Activated naive CD4-positive, alpha-beta T cell treated with anti-CD3 and anti-CD28 coated beads, Interleukin-2, amount 10 ng/mL, durations not matched to agents 7 days and 5 days (primary cell): Measurements from ENCODE around the gene DIP2B.

Experiments used
- CTCF ChIA-PET: fragments of 350-600 bp; sonication (Branson Sonifier 250); formaldehyde crosslinking; loops from one replicate; lab custom pipeline; 2021; ENCODE audit warnings: antibody characterized with exemption; lab: Charles Lee
- DNase-seq: peaks from one replicate; pipeline ENCODE4 v3.0.0-alpha.2; 2020
- H3K27ac Mint-ChIP-seq: one replicate; pipeline ENCODE4 v1.8.0; 2021; ENCODE audit warnings: mild to moderate bottlenecking, moderate library complexity, mixed read lengths
- H3K27me3 Mint-ChIP-seq: one replicate; pipeline ENCODE4 v1.8.0; 2021; ENCODE audit warnings: mild to moderate bottlenecking, mixed read lengths
- H3K36me3 Mint-ChIP-seq: one replicate; pipeline ENCODE4 v1.8.0; 2021; ENCODE audit warnings: mixed read lengths
- H3K4me1 Mint-ChIP-seq: one replicate; pipeline ENCODE4 v1.8.0; 2021; ENCODE audit warnings: mixed read lengths
- H3K4me3 Mint-ChIP-seq: one replicate; pipeline ENCODE4 v1.8.0; 2021; ENCODE audit warnings: mild to moderate bottlenecking, moderate library complexity, mixed read lengths
- H3K9me3 Mint-ChIP-seq: one replicate; pipeline ENCODE4 v1.8.0; 2021; ENCODE audit warnings: mixed read lengths

DIP2B gene

DNA sequence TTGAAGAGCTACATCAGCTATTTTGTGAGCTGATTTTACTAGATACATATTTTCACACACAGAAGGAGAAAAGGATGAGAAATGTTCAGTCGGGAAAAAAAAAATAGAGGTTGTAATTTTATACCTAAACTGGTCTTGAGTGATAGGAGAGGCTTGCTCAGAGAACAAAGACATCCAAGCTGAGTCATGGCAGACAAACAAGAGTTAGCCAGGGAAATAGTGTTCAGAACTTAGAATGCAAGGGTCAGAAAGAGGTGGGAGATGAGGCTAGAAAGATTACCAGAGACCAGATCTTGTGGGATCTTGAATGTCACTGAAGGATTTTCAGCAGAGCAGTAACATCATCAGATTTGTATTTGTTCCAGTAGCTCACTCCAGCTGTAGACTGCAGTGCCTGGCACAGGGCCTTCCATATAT, 137.3 kb downstream of the DIP2B start:
- Mint-ChIP-seq H3K9me3 (no peaks in the 10 kb centered on the region), H3K4me1 (peaks cover 37% of the 10 kb centered on the region), H3K4me3 (no peak overlapping the region), H3K27ac (no peak overlapping the region), H3K36me3 (peaks cover 15% of the 10 kb centered on the region), H3K27me3 (no peaks in the 10 kb centered on the region)
- CTCF ChIA-PET = interaction anchor here (6.6 kb wide), 1 partner anchor 135 kb away, joined by 115 read pairs; the partner anchor contains the start of gene DIP2B
- DNase-seq = no peak

DNA sequence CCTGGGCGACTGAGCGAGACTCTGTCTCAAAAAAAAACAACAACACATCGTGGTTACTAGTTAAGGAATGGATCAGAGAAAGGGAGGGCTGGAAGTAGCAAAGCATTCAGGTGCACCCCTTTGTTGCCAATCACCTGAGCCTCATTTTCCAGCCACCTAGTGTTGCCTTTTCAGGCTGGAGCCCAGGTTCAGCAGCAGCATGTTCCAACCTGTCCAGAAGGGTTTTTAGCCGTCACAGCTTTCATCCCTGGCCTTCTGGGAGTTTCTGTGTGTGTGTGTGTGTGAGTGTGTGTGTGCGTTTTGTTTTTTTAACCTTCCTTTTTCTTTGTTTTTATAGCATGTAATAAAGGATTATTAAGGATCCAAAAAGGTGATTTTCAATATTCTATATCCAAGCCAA, 138.0 kb downstream of the DIP2B start:
- CTCF ChIA-PET = interaction anchor here (0.7 to 6.6 kb wide), 2 partner anchors 136 to 555 kb away, joined by 3 to 115 read pairs; partner anchors contain the start of gene DIP2B

DNA sequence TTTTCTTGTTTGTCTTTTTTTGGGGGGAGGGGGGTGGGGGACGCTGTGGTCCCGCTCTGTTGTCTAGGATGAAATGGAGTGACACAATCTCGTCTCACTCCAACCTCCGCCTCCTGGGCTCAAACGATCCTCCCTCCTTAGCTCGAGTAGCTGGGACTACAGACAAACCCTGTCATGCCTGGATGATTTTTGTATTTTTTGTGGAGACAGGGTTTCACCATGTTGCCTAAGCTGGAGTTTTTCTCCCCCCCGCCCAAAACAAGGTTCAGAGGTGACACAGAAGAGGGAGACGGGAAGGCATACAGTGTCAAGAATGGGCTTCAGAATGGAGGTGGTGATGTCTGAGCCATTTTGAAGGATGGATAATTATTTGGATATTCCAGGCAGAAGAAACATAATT, 142.2 kb downstream of the DIP2B start:
- CTCF ChIA-PET = no interaction called here
- H3K36me3 Mint-ChIP-seq = peaks cover 7% of the 10 kb centered on the region
- no peak overlapping the region for H3K4me3 Mint-ChIP-seq

More for the DNA sequence above, 138.0 kb downstream of the DIP2B start:
- H3K9me3 Mint-ChIP-seq = no peaks in the 10 kb centered on the region
- H3K4me1 Mint-ChIP-seq = peaks cover 30% of the 10 kb centered on the region
- peaks cover 15% of the 10 kb centered on the region for H3K36me3 Mint-ChIP-seq
- DNase-seq = no peak
- H3K27me3 Mint-ChIP-seq = no peaks in the 10 kb centered on the region
- no peak overlapping the region for H3K27ac Mint-ChIP-seq
- H3K4me3 Mint-ChIP-seq = no peak overlapping the region

DNA sequence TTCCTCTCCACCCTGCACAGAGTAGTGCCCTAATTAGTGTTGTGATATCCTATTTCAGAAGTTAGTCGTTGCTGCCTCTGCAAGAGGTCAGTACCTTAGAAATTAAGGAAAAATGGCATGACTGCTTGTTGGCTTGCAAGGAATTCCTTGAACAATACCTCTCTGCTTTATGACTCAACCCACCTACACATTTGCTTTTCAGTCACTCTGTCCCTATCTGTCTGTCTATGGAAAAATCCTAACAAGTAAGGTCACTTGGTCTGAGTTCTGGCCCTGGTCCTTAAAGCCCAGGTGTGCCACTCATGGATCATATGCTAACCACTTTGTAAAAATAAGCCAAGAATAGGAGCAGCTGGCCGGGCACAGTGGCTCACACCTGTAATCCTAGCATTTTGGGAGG, 142.7 kb downstream of the DIP2B start:
- Mint-ChIP-seq H3K27me3 (no peaks in the 10 kb centered on the region), H3K27ac (no peak overlapping the region), H3K36me3 (peaks cover 4% of the 10 kb centered on the region), H3K4me1 (peaks cover 3% of the 10 kb centered on the region), H3K9me3 (no peaks in the 10 kb centered on the region), H3K4me3 (no peak overlapping the region)
- no peak for DNase-seq
- CTCF ChIA-PET = no interaction called here

More for the DNA sequence above, 142.2 kb downstream of the DIP2B start:
- Mint-ChIP-seq H3K9me3 (no peaks in the 10 kb centered on the region), H3K27ac (no peak overlapping the region), H3K4me1 (peaks cover 5% of the 10 kb centered on the region), H3K27me3 (no peaks in the 10 kb centered on the region)
- no peak for DNase-seq

DNA sequence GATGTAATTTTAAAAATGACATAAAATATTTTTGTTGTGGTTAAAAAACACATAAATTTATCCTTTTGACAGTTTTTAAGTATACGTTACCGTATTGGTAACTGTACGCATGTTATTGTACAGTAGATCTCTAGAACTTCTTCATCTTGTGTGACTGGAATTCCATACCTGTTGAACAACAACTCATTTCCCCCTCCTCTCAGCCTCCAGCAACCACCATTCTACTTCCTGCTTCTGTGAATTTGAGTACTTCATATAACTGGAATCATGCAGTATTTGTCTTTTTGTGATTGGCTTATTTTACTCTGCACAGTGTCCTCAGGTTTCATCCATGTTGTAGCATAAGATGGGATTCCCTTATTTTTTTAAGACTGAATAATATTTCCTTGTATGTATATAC, 145.5 kb downstream of the DIP2B start:
- Mint-ChIP-seq H3K27me3 (no peaks in the 10 kb centered on the region), H3K27ac (no peak overlapping the region), H3K9me3 (no peaks in the 10 kb centered on the region), H3K36me3 (peaks cover 1% of the 10 kb centered on the region), H3K4me1 (peaks cover 3% of the 10 kb centered on the region), H3K4me3 (no peak overlapping the region)
- CTCF ChIA-PET = no interaction called here
- DNase-seq = no peak

DNA sequence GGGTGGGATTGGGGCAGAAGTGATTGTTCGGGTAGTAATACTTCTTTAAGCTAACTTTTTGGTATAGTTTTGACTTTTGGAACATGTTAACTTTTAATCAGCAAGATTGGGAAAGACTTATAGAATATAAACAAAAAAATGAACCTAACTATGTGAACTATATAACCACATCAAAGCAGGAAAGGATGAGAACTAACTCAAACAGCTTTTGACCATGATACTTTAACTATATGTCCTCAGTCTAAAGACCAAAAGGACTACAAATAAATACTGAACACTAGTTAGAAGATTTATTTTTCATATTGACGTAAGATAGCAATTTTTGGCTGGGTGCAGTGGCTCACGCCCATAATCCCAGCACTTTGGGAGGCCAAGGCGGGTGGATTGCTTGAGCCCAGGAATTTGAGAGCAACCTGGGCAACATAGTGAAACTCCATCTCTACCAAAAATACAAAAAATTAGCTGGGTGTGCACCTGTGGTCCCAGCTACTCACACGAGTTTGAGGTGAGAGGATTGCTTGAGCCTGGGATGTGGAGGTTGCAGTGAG, 150.7 kb downstream of the DIP2B start:
- no peak overlapping the region for H3K4me3 Mint-ChIP-seq
- peaks cover 12% of the 10 kb centered on the region for H3K36me3 Mint-ChIP-seq
- DNase-seq = no peak
- peaks cover under 1% of the 10 kb centered on the region for H3K4me1 Mint-ChIP-seq
- CTCF ChIA-PET = interaction anchor here (1.3 kb wide), 1 partner anchor 11 kb away, joined by 3 read pairs; no protein-coding TSS in a partner anchor
- no peaks in the 10 kb centered on the region for H3K9me3 Mint-ChIP-seq
- no peak overlapping the region for H3K27ac Mint-ChIP-seq
- no peaks in the 10 kb centered on the region for H3K27me3 Mint-ChIP-seq

DNA sequence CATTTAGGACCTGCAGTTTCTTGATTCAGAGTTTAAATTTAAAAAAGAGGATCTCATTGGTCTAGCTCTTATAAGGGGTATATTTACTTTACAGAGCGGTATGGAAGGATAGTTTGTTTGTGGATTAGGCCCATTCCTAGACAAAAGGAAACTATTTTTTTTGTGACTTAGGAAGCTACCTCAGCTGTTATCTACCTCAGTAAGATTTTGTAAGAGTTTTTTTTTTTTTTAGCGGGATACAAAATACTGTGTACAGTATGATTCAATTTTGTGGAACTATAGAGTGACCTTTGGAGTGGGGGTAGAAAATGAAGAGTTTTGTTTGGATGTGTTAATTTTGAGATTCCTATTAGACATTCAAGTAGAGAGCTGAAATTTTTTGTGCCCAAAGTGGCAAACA, 154.5 kb downstream of the DIP2B start:
- Mint-ChIP-seq H3K36me3 (peaks cover 17% of the 10 kb centered on the region), H3K27ac (no peak overlapping the region), H3K4me1 (no peaks in the 10 kb centered on the region), H3K4me3 (no peak overlapping the region), H3K9me3 (no peaks in the 10 kb centered on the region), H3K27me3 (no peaks in the 10 kb centered on the region)
- DNase-seq = no peak
- CTCF ChIA-PET = no interaction called here

DNA sequence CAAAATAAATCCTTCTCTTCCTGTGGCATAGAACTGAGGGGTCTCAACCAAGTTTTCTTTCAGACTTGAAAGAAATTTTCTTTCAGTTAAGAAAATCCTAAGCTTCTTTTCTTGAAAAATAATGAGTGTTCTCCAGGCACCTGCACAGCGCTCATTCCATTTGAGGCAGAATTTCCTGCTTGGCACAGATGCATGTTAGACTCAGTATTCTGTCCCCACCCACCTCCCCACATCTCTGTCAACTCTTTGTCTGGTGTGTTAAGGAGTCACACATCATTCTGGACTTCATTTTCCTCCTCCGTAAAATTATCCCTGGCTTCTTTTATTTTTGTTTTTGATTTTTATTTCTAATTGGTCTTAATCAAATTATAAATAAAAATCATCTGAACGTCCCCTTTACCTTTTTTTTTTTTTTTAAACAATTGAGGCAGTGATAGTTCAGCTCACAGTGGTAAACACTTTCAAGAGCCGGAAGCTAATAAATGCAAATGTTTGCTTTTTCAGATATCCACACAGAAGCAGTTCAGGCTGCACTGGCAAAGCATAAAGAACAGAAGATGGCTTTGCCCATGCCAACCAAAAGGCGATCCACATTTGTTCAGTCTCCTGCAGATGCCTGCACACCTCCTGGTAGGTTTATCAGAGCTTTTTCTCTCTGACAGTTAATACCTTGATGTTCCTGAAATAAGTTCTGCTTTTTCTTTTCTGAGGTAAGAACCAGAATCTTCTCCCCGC, 155.1 kb downstream of the DIP2B start:
- Mint-ChIP-seq H3K9me3 (no peaks in the 10 kb centered on the region), H3K27me3 (no peaks in the 10 kb centered on the region), H3K4me3 (no peak overlapping the region), H3K36me3 (peaks cover 17% of the 10 kb centered on the region), H3K4me1 (no peaks in the 10 kb centered on the region), H3K27ac (no peak overlapping the region)
- CTCF ChIA-PET = interaction anchor here (0.6 kb wide), 1 partner anchor 15 kb away, joined by 3 read pairs; no protein-coding TSS in a partner anchor
- DNase-seq = no peak

DNA sequence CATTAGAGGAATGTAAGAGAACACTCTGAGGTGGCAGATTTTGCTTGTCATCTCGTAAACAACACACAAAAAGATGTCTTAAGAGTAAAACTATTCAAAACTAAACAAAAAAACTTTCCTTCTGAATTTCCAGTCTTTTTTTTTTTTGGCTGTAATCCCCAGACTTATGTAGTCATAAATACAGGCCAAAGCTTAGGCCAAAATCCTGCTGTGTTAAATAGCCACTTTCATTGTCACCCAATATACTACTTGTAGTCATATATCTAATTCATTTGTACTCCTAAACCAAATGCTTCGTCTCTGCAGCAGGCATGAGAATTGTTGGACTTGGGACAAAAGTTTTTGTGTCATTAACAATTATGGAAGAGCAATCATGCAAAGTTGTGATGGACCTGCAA, 155.6 kb downstream of the DIP2B start:
- H3K27me3 Mint-ChIP-seq = no peaks in the 10 kb centered on the region
- DNase-seq = no peak
- CTCF ChIA-PET = interaction anchor here (0.6 kb wide), 1 partner anchor 16 kb away, joined by 3 read pairs; no protein-coding TSS in a partner anchor
- no peak overlapping the region for H3K4me3 Mint-ChIP-seq
- H3K27ac Mint-ChIP-seq = no peak overlapping the region
- no peaks in the 10 kb centered on the region for H3K4me1 Mint-ChIP-seq
- H3K36me3 Mint-ChIP-seq = peaks cover 17% of the 10 kb centered on the region
- no peaks in the 10 kb centered on the region for H3K9me3 Mint-ChIP-seq

DNA sequence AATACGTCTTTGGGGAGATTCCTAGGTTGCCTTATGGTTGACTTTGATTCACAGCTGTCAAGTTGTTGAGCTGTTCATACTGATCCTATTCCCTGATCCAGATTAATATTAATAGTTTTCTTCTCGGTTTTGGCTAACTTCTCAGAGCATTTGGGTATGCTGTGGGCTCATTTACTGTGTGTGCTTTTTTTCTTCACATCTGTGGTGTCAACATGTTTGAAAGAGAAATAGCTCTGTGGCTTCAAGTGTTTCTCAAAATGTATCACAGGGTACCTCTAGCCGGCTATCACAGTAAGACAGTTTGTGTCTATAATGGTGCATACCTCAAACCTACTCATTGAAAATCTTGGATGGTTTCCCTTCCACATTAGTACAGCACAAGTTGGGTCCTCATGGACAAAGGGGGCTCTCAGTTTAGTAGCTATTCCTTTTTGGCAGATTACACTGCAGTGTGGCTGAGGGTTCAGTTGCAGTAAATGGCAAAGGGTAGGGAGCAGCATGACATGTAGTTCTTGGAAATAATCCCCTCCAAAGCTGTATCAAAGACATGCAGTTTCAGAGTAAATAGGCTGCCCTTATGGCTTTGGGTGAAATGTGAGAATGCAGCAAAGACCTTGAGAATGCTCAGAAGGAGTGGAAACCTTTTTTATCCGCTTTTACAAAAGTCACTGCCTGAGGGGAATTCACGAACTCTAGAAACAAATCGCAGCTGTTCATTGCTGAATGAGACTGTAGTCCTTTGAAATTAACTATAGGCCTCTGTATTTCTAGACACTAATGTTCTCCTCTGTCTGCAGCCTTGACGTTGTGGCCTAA, 156.7 kb downstream of the DIP2B start:
- no peak for DNase-seq
- Mint-ChIP-seq H3K27ac (no peak overlapping the region), H3K4me1 (no peaks in the 10 kb centered on the region), H3K9me3 (no peaks in the 10 kb centered on the region), H3K27me3 (no peaks in the 10 kb centered on the region), H3K36me3 (peaks cover 18% of the 10 kb centered on the region), H3K4me3 (no peak overlapping the region)
- CTCF ChIA-PET = no interaction called here

DNA sequence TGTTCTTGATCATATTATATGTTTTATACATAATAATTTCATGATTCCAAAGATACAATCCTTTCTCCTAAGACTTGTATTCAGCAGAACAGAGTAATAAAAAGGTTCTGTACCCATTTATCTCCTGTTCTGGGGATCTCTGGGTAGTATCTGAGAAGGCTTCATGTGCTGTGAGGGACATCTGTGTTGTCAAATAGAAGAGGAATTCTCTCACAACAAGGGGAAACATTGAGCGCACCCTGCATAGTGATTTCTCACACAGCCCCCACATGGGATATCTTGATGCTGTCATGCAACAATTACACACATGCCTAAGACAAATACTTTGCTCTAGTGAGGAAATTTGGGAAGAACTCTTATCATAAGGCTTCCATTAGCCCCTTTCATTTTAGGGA, 157.3 kb downstream of the DIP2B start:
- no peak for DNase-seq
- Mint-ChIP-seq H3K27ac (no peak overlapping the region), H3K36me3 (peaks cover 18% of the 10 kb centered on the region), H3K4me3 (no peak overlapping the region), H3K4me1 (no peaks in the 10 kb centered on the region), H3K9me3 (no peaks in the 10 kb centered on the region), H3K27me3 (no peaks in the 10 kb centered on the region)
- CTCF ChIA-PET = no interaction called here

DNA sequence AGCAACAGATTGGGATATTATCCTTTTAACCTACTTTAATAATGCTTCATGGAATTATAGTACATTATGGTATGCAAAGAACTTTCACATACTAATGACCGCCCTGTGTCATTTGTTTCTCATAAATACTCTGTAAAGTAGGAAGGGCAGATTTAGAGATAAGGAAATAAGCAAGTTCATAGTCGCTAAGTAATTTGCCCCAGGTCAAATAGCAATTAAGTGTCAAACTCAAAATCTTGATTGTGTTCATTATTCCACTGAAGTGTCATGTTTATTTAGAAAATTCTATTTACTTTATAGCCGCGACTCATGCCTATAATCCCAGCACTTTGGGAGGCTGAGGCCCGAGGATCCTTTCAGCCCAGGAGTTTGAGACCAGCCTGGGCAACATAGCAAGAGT, 160.4 kb downstream of the DIP2B start:
- Mint-ChIP-seq H3K9me3 (no peaks in the 10 kb centered on the region), H3K27ac (no peak overlapping the region), H3K4me1 (no peaks in the 10 kb centered on the region), H3K27me3 (no peaks in the 10 kb centered on the region), H3K36me3 (peaks cover 8% of the 10 kb centered on the region), H3K4me3 (no peak overlapping the region)
- CTCF ChIA-PET = no interaction called here
- no peak for DNase-seq

DNA sequence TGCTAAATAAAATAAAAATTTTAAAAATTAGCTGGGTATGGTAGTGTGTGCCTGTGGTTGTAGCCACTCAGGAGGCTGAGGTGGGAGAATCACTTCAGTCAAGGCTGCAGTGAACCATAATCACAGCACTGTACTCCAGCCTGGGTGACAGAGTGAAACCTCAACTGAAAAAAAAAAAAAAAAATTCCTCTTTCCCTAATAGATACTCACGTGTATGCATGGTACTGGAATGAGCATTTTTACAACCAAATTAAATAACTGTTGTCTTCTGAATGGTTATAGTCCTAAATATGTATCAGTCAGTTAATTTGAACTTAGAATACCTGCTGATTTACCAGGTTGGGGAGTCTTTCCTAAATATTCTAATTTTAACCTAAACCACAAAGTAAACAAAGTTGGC, 160.8 kb downstream of the DIP2B start:
- Mint-ChIP-seq H3K36me3 (peaks cover 6% of the 10 kb centered on the region), H3K27ac (no peak overlapping the region), H3K27me3 (no peaks in the 10 kb centered on the region), H3K4me1 (no peaks in the 10 kb centered on the region), H3K4me3 (no peak overlapping the region), H3K9me3 (no peaks in the 10 kb centered on the region)
- no peak for DNase-seq
- CTCF ChIA-PET = interaction anchor here (1.1 kb wide), 1 partner anchor 28 kb away, joined by 3 read pairs; no protein-coding TSS in a partner anchor

DNA sequence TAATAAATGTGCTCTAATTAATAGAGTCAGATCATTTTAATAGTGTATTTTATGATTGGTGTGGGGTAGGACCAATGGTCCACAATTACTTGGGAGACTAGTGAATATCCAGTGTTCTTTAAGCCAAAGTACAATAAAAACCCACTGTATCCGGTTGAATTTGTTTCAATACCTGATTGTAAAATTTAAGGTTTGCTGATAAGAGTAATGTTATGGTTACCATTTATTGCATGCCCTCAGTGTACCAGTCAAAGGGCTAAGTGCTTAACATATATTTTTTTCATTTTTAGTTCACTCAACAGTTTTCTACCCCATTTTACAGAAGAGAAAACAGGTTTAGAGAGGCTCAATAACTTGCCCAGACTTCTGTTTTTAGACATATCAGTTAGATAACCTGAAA, 161.2 kb downstream of the DIP2B start:
- H3K4me1 Mint-ChIP-seq = no peaks in the 10 kb centered on the region
- H3K36me3 Mint-ChIP-seq = peaks cover 7% of the 10 kb centered on the region
- H3K9me3 Mint-ChIP-seq = no peaks in the 10 kb centered on the region
- no peak overlapping the region for H3K4me3 Mint-ChIP-seq
- no peak for DNase-seq
- no peak overlapping the region for H3K27ac Mint-ChIP-seq
- no peaks in the 10 kb centered on the region for H3K27me3 Mint-ChIP-seq
- CTCF ChIA-PET = interaction anchor here (1.1 kb wide), 1 partner anchor 28 kb away, joined by 3 read pairs; no protein-coding TSS in a partner anchor
